DMS114 treated with DMSO at 0.1 percent for 48 hours (cell line): ENCODE results near the gene SLC17A1.

ENCODE experiments used
- DNase-seq: peaks from one replicate; lab custom pipeline; 2025; ENCODE audit not compliant: unreplicated experiment; lab: John Stamatoyannopoulos, UW

SLC17A1 gene

GRCh38 chr6:25832670-25833069 lies 818 bp upstream of the SLC17A1 start:
- DNase-seq: no peak

- no peak for DNase-seq
Measured at GRCh38 chr6:25832307-25832662, 433 bp upstream of the SLC17A1 start.

- DNase-seq: no peak
Measured at GRCh38 chr6:25830458-25830857, 1.4 kb downstream of the SLC17A1 start.

GRCh38 chr6:25829375-25829774 lies 2.5 kb downstream of the SLC17A1 start:
- no peak for DNase-seq

GRCh38 chr6:25821341-25821740 lies 10.5 kb downstream of the SLC17A1 start:
- DNase-seq: no peak

GRCh38 chr6:25816252-25816651 lies 15.6 kb downstream of the SLC17A1 start:
- no peak for DNase-seq

GRCh38 chr6:25815194-25815593 lies 16.7 kb downstream of the SLC17A1 start:
- DNase-seq: no peak

GRCh38 chr6:25804804-25805203 lies 27.0 kb downstream of the SLC17A1 start:
- no peak for DNase-seq

- DNase-seq: no peak
Measured at GRCh38 chr6:25801436-25801835, 30.4 kb downstream of the SLC17A1 start.

GRCh38 chr6:25794784-25795183 lies 37.1 kb downstream of the SLC17A1 start:
- no peak for DNase-seq

- no peak for DNase-seq
Measured at GRCh38 chr6:25793970-25794369, 37.9 kb downstream of the SLC17A1 start.

GRCh38 chr6:25792016-25792415 lies 39.8 kb downstream of the SLC17A1 start:
- no peak for DNase-seq

- no peak for DNase-seq
Measured at GRCh38 chr6:25789475-25789874, 42.4 kb downstream of the SLC17A1 start.

- peak; percentile 13 for DNase-seq
Measured at GRCh38 chr6:25788305-25788922, 43.4 kb downstream of the SLC17A1 start.

GRCh38 chr6:25787428-25787827 lies 44.4 kb downstream of the SLC17A1 start:
- DNase-seq: no peak

GRCh38 chr6:25781134-25781533 lies 50.7 kb downstream of the SLC17A1 start:
- no peak for DNase-seq

GRCh38 chr6:25777856-25778649 lies 53.8 kb downstream of the SLC17A1 start:
- no peak for DNase-seq

- DNase-seq: no peak
Measured at GRCh38 chr6:25777031-25777430, 54.8 kb downstream of the SLC17A1 start.

GRCh38 chr6:25774120-25774715 lies 57.6 kb downstream of the SLC17A1 start:
- DNase-seq: no peak

- DNase-seq: no peak
Measured at GRCh38 chr6:25769983-25770382, 61.9 kb downstream of the SLC17A1 start.

GRCh38 chr6:25768566-25768965 lies 63.3 kb downstream of the SLC17A1 start:
- no peak for DNase-seq

- DNase-seq: no peak
Measured at GRCh38 chr6:25764611-25765010, 67.2 kb downstream of the SLC17A1 start.
